Measurements from ENCODE around the gene BEST3. TPM values are rescaled to one million over a fixed set of nuclear protein-coding genes. Genes with fewer than 3 reads are reported as not detected.
A peak's percentile ranks its signal among the peaks of the same experiment; 100 is the strongest.

The BEST3 gene
- total RNA-seq, 1 donor from 2014 or later, result 0.11 TPM

DNA sequence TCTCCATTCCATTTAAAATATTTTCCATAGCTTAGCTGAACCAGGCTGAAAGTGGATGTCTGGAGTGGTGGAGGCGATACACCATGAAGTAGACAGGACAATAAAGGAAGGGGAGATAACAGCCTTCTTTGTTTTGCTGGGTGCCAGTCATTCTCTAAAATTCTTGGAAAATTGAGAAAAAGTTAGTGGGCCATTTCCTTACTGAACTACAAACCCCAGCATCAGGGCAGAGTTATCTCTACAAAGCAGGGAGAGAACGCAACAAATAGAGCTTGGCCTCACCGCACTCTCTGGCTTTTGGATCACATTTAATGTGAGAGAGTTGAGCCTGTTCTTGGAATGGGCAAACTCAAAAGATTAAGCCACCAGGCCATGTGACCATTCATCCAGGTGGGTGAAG, 47.2 kb downstream of the BEST3 start:
- Mint-ChIP-seq H3K36me3 (ENCODE audit: unreplicated experiment) (no peaks in the 10 kb centered on the region), H3K4me1 (ENCODE audit: unreplicated experiment) (peaks cover 21% of the 10 kb centered on the region), H3K9me3 (ENCODE audit: unreplicated experiment) (no peaks in the 10 kb centered on the region)

DNA sequence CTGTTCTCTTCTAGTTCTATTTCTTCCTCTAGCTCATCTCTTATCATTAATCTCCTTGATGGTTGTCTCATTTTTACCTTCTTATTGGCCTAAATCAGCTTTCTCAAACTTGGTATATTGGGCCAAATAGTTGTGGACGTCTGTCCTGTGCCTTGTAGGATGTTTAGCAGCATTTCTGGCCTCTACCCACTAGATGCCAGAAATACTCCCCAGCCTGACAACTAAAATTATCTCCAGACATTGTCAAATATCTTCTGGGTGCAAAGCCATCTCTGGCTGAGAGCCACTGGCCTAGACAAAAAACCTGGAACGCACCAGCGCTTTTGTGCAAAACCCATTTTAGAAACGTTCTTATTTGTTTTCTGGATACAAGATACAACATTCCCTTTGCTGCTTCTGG, 49.6 kb downstream of the BEST3 start:
- Mint-ChIP-seq H3K36me3 (ENCODE audit: unreplicated experiment) (no peaks in the 10 kb centered on the region), H3K9me3 (ENCODE audit: unreplicated experiment) (no peaks in the 10 kb centered on the region), H3K4me1 (ENCODE audit: unreplicated experiment) (peaks cover 3% of the 10 kb centered on the region), H3K4me3 (ENCODE audit: unreplicated experiment) (no peak overlapping the region), H3K27ac (ENCODE audit: unreplicated experiment) (no peak overlapping the region), H3K27me3 (ENCODE audit: unreplicated experiment) (no peaks in the 10 kb centered on the region)
- TF ChIP-seq, protein P1, sequence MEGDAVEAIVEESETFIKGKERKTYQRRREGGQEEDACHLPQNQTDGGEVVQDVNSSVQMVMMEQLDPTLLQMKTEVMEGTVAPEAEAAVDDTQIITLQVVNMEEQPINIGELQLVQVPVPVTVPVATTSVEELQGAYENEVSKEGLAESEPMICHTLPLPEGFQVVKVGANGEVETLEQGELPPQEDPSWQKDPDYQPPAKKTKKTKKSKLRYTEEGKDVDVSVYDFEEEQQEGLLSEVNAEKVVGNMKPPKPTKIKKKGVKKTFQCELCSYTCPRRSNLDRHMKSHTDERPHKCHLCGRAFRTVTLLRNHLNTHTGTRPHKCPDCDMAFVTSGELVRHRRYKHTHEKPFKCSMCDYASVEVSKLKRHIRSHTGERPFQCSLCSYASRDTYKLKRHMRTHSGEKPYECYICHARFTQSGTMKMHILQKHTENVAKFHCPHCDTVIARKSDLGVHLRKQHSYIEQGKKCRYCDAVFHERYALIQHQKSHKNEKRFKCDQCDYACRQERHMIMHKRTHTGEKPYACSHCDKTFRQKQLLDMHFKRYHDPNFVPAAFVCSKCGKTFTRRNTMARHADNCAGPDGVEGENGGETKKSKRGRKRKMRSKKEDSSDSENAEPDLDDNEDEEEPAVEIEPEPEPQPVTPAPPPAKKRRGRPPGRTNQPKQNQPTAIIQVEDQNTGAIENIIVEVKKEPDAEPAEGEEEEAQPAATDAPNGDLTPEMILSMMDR (IDR thresholded peaks at IDR 0.05), result peak; percentile 36
- DNase-seq (ENCODE audit: extremely low spot score, unreplicated experiment), result no peak

More for the DNA sequence above, 47.2 kb downstream of the BEST3 start:
- Mint-ChIP-seq H3K27ac (ENCODE audit: unreplicated experiment) (no peak overlapping the region), H3K4me3 (ENCODE audit: unreplicated experiment) (no peak overlapping the region), H3K27me3 (ENCODE audit: unreplicated experiment) (no peaks in the 10 kb centered on the region)
- TF ChIP-seq, protein P1 (IDR thresholded peaks at IDR 0.05), result no peak
- DNase-seq (ENCODE audit: extremely low spot score, unreplicated experiment), result no peak

DNA sequence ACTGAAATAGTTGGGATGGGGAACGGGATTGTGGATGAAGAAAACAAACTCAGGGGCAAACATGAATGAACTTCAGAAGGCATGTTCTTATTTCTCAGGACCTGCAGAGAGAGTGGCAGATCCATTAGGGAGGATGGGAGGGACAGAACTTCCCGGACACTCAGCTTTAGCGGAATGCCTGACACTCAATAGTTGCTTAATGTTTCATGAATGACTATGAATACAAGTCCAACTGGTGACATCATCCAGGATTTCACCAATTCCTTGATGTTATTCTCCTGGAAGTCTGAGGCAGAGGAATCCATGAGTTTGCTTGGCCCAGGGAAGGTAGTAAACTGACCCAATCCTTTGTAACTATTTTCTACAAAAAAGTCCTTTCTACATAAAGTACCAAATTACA, 50.6 kb downstream of the BEST3 start:
- TF ChIP-seq, protein P1 (IDR thresholded peaks at IDR 0.05), result no peak
- Mint-ChIP-seq H3K27ac (ENCODE audit: unreplicated experiment) (no peak overlapping the region), H3K36me3 (ENCODE audit: unreplicated experiment) (no peaks in the 10 kb centered on the region), H3K4me3 (ENCODE audit: unreplicated experiment) (no peak overlapping the region), H3K9me3 (ENCODE audit: unreplicated experiment) (no peaks in the 10 kb centered on the region), H3K27me3 (ENCODE audit: unreplicated experiment) (no peaks in the 10 kb centered on the region), H3K4me1 (ENCODE audit: unreplicated experiment) (no peaks in the 10 kb centered on the region)
- DNase-seq (ENCODE audit: extremely low spot score, unreplicated experiment), result no peak

DNA sequence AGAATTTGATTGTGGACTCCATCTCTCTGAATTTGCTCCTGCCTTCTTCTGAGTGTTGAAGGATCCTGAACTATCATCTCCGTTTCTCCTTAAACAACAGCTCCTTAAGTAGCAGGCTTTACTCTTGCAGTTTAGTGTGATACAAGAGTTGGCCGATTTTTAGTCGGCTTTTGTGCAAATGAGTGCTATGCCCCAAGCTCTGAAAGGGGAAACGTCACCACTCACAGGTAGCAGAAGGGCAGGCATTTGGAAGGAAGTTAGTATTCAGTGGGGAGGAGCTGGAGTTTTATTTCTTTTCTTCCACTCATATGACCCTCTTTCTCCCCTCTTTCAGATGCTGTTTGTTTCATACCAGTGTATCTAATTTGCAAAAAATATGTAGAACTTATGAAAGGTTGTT, 51.9 kb downstream of the BEST3 start:
- Mint-ChIP-seq H3K27ac (ENCODE audit: unreplicated experiment) (no peak overlapping the region), H3K36me3 (ENCODE audit: unreplicated experiment) (no peaks in the 10 kb centered on the region), H3K9me3 (ENCODE audit: unreplicated experiment) (no peaks in the 10 kb centered on the region), H3K4me3 (ENCODE audit: unreplicated experiment) (no peak overlapping the region), H3K27me3 (ENCODE audit: unreplicated experiment) (no peaks in the 10 kb centered on the region), H3K4me1 (ENCODE audit: unreplicated experiment) (no peaks in the 10 kb centered on the region)
- TF ChIP-seq, protein P1 (IDR thresholded peaks at IDR 0.05), result no peak
- DNase-seq (ENCODE audit: extremely low spot score, unreplicated experiment), result no peak

DNA sequence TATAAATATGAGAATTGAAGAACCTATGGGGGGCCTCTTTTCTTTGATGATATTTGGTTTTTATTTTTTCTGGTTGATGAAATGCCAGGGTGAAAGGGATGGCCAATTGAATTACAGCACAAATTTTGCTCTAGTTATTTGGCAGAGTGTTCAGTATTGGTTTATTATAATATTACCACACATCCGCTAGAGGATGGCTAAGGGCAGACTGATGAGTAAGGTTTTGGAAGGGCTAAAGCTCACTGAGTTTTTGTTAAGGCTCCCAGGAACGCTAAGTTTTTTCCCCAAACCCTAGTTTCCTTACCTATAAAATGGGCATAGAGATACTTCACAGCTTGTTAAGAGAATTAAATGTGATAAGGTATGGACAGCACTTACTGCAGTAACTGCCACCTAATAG, 54.1 kb downstream of the BEST3 start:
- Mint-ChIP-seq H3K27ac (ENCODE audit: unreplicated experiment) (no peak overlapping the region), H3K36me3 (ENCODE audit: unreplicated experiment) (no peaks in the 10 kb centered on the region), H3K4me1 (ENCODE audit: unreplicated experiment) (no peaks in the 10 kb centered on the region), H3K4me3 (ENCODE audit: unreplicated experiment) (no peak overlapping the region), H3K27me3 (ENCODE audit: unreplicated experiment) (no peaks in the 10 kb centered on the region), H3K9me3 (ENCODE audit: unreplicated experiment) (no peaks in the 10 kb centered on the region)
- DNase-seq (ENCODE audit: extremely low spot score, unreplicated experiment), result no peak
- TF ChIP-seq, protein P1 (IDR thresholded peaks at IDR 0.05), result no peak

Measured in osteocyte (in vitro differentiated cells).